Body of pancreas (tissue), 4 donors: ENCODE data around the gene ELF1. TPM values are rescaled to one million over a fixed set of nuclear protein-coding genes. Genes with fewer than 3 reads are reported as not detected.
"Not testable (repeated sequence)": the region's sequence is repeated elsewhere in the genome, so short reads cannot be mapped to it uniquely, and the experiment has no call there.

ENCODE experiments used
- ATAC-seq: fragments of 150-250 bp; one replicate; pipeline ENCODE4 v1.9.1; 2016
- DNase-seq, 4 donors: peaks; one replicate each; pipeline ENCODE4 v3.0.0-alpha.2; 2019
- H3K27ac ChIP-seq, 4 donors: fragments of 200-600 bp; sonication (generic); 1 replicate in 3 of 4; 2 replicates in 1 of 4; pipeline versions ENCODE4 v1.5.1 to v1.6.1; 2016 to 2019; ENCODE audit warnings: mild to moderate bottlenecking in 1 of 4, mixed read lengths in 1 of 4, moderate library complexity in 1 of 4
- H3K27me3 ChIP-seq, 2 donors: fragments of 200-600 bp; sonication (generic); one replicate each; pipeline ENCODE4 v1.6.0; 2016; ENCODE audit warnings: mild to moderate bottlenecking in 1 of 2
- H3K36me3 ChIP-seq, 2 donors: fragments of 200-600 bp; sonication (generic); replicated peaks in 1 of 2; 2 replicates each; pipeline ENCODE4 v1.5.1; 2016; ENCODE audit warnings: low read depth in 2 of 2; ENCODE audit not compliant: insufficient read depth in 1 of 2
- H3K4me1 ChIP-seq: fragments of 200-600 bp; sonication (generic); one replicate; pipeline ENCODE4 v1.6.0; 2016
- H3K4me3 ChIP-seq, 2 donors: fragments of 200-600 bp; sonication (generic); 1 replicate in 1 of 2; 2 replicates in 1 of 2; pipeline ENCODE4 v1.5.1; 2016 to 2019
- H3K9me3 ChIP-seq, 3 donors: fragments of 200-600 bp; sonication (generic); 1 replicate in 2 of 3; 2 replicates in 1 of 3; pipeline ENCODE4 v1.5.1; 2016
- CTCF ChIP-seq, 7 experiments: fragments of 450-650 bp in 4 of 7; fragments of 200-600 bp in 3 of 7; sonication (generic) in 3 of 7; IDR thresholded peaks; one replicate each; pipeline ENCODE4 v1.5.1; 2016 to 2019; ENCODE audit warnings: antibody characterized with exemption in 7 of 7
- POLR2A ChIP-seq, 3 donors: fragments of 450-650 bp; IDR thresholded peaks; one replicate each; pipeline ENCODE4 v1.6.1; 2016; ENCODE audit warnings: antibody characterized with exemption in 3 of 3, mild to moderate bottlenecking in 2 of 3
- WGBS, 2 donors: methylation state at CpG; one replicate each; pipeline ENCODE4 v1.1.5; 2017; 5-methylcytosine and 5-hydroxymethylcytosine counted together
- intact Hi-C: fragments of 100-400 bp; cut with DNase I; formaldehyde crosslinking; loops from one replicate; pipeline ENCODE4 v1.15.1; 2023
- total RNA-seq, 2 donors: library from RNA; depleted of rRNA; stranded (reverse); fragments of >200 nt; gene quantifications; one replicate each; pipeline ENCODE4 v1.1.0, GENCODE V29; 2016

ELF1 gene
- total RNA-seq, 2 donors from 2014 or later: 40.5 to 61.7 TPM

GRCh38 chr13:40932252-40932651 is 86.9 kb downstream of the ELF1 start:
- H3K4me3 ChIP-seq: no peak overlapping the region
- intact Hi-C loops: no loop called here
- peaks cover 7% of the 10 kb centered on the region for H3K4me1 ChIP-seq
- H3K36me3 ChIP-seq: peaks cover 4 to 9% of the 10 kb centered on the region in 2 donors
- no peaks in the 10 kb centered on the region for H3K27me3 ChIP-seq
- H3K27ac ChIP-seq: no peak overlapping the region
- no peak for DNase-seq
- 93% methylated on average over 2 of the region's 2 CpGs for WGBS, 2 donors
- H3K9me3 ChIP-seq: no peaks in the 10 kb centered on the region
- ATAC-seq: no peak
- TF ChIP-seq POLR2A (IDR thresholded peaks at IDR 0.05) (no peak), CTCF (IDR thresholded peaks at IDR 0.05) (no peak)

- peaks cover 4 to 9% of the 10 kb centered on the region in 2 donors for H3K36me3 ChIP-seq
- TF ChIP-seq CTCF (IDR thresholded peaks at IDR 0.05) (no peak), POLR2A (IDR thresholded peaks at IDR 0.05) (no peak)
- H3K9me3 ChIP-seq: no peaks in the 10 kb centered on the region
- no peak overlapping the region for H3K4me3 ChIP-seq
- ATAC-seq: no peak
- no peaks in the 10 kb centered on the region for H3K27me3 ChIP-seq
- no peak for DNase-seq
- 0 to 41% methylated on average over 1 of the region's 1 CpG for WGBS, 2 donors
- H3K4me1 ChIP-seq: peaks cover 2% of the 10 kb centered on the region
- intact Hi-C loops: no loop called here
- no peak overlapping the region for H3K27ac ChIP-seq
These were observed 87.4 kb downstream of the ELF1 start for GRCh38 chr13:40931719-40932118.

GRCh38 chr13:40929883-40930282 is 89.2 kb downstream of the ELF1 start:
- H3K4me1 ChIP-seq, H3K4me3 ChIP-seq, H3K36me3 ChIP-seq, H3K9me3 ChIP-seq, H3K27ac ChIP-seq, ATAC-seq, DNase-seq, H3K27me3 ChIP-seq, intact Hi-C loops: not testable (repeated sequence)
- 99 to 100% methylated on average over 3 of the region's 3 CpGs for WGBS, 2 donors

- no peaks in the 10 kb centered on the region for H3K27me3 ChIP-seq
- ATAC-seq: no peak
These were observed 90.1 kb downstream of the ELF1 start for GRCh38 chr13:40928980-40929379.

GRCh38 chr13:40927929-40928328 is 91.2 kb downstream of the ELF1 start:
- no peak for DNase-seq
- no peaks in the 10 kb centered on the region for H3K4me1 ChIP-seq
- no peak overlapping the region for H3K27ac ChIP-seq
- peaks cover 4 to 8% of the 10 kb centered on the region in 2 donors for H3K36me3 ChIP-seq
- 94 to 95% methylated on average over 9 of the region's 9 CpGs for WGBS, 2 donors
- no peak for ATAC-seq
- intact Hi-C loops: no loop called here
- H3K27me3 ChIP-seq: no peaks in the 10 kb centered on the region
- H3K9me3 ChIP-seq: no peaks in the 10 kb centered on the region
- no peak overlapping the region for H3K4me3 ChIP-seq
- TF ChIP-seq POLR2A (IDR thresholded peaks at IDR 0.05) (no peak), CTCF (IDR thresholded peaks at IDR 0.05) (no peak)

More at GRCh38 chr13:40928980-40929379, 90.1 kb downstream of the ELF1 start:
- Histone ChIP-seq H3K9me3 (no peaks in the 10 kb centered on the region), H3K36me3 (peaks cover 4 to 8% of the 10 kb centered on the region in 2 donors), H3K27ac (no peak overlapping the region), H3K4me1 (no peaks in the 10 kb centered on the region), H3K4me3 (no peak overlapping the region)
- intact Hi-C loops: no loop called here
- DNase-seq: no peak
- TF ChIP-seq CTCF (IDR thresholded peaks at IDR 0.05) (no peak), POLR2A (IDR thresholded peaks at IDR 0.05) (no peak)
- 85 to 99% methylated on average over 3 of the region's 3 CpGs for WGBS, 2 donors
